ENCODE results near the gene CCDC186.
A peak's percentile ranks its signal among the peaks of the same experiment; 100 is the strongest.

CCDC186 gene

GRCh38 chr10:114110174-114110972 lies 63.6 kb downstream of the CCDC186 start:
- no peak overlapping the region for H3K4me3 ChIP-seq (ENCODE audit: low read depth, low read length)

GRCh38 chr10:114103284-114103683 lies 70.7 kb downstream of the CCDC186 start:
- in situ Hi-C loops (cut with HindIII; ENCODE audit: low sequenced_read_pairs), result loop anchor here (25.0 kb wide), 1 partner anchor 291 kb away; no protein-coding TSS in a partner anchor
- DNase-seq (ENCODE audit: low read depth), result peak; percentile 55
- no peak overlapping the region for H3K4me3 ChIP-seq (ENCODE audit: low read depth, low read length)
- TF ChIP-seq CTCF (IDR thresholded peaks at IDR 0.05; ENCODE audit: low read depth, low read length, missing control alignments), result peak; percentile 56

More at GRCh38 chr10:114110174-114110972, 63.6 kb downstream of the CCDC186 start:
- peak; percentile 39 for TF ChIP-seq CTCF (IDR thresholded peaks at IDR 0.05; ENCODE audit: low read depth, low read length, missing control alignments)
- in situ Hi-C loops (cut with HindIII; ENCODE audit: low sequenced_read_pairs), result loop anchor here (25.0 kb wide), 1 partner anchor 298 kb away; no protein-coding TSS in a partner anchor
- no peak for DNase-seq (ENCODE audit: low read depth)

GRCh38 chr10:114102256-114102655 lies 71.7 kb downstream of the CCDC186 start:
- no peak for TF ChIP-seq CTCF (IDR thresholded peaks at IDR 0.05; ENCODE audit: low read depth, low read length, missing control alignments)
- H3K4me3 ChIP-seq (ENCODE audit: low read depth, low read length), result no peak overlapping the region
- DNase-seq (ENCODE audit: low read depth), result no peak
- in situ Hi-C loops (cut with HindIII; ENCODE audit: low sequenced_read_pairs), result loop anchor here (25.0 kb wide), 1 partner anchor 290 kb away; no protein-coding TSS in a partner anchor

- DNase-seq (ENCODE audit: low read depth), result peak; percentile 33
These were observed 72.9 kb downstream of the CCDC186 start for GRCh38 chr10:114100848-114101741.

GRCh38 chr10:114096864-114097263 lies 77.1 kb downstream of the CCDC186 start:
- in situ Hi-C loops (cut with HindIII; ENCODE audit: low sequenced_read_pairs), result no loop called here
- DNase-seq (ENCODE audit: low read depth), result no peak
- H3K4me3 ChIP-seq (ENCODE audit: low read depth, low read length), result no peak overlapping the region
- no peak for TF ChIP-seq CTCF (IDR thresholded peaks at IDR 0.05; ENCODE audit: low read depth, low read length, missing control alignments)

More at GRCh38 chr10:114100848-114101741, 72.9 kb downstream of the CCDC186 start:
- H3K4me3 ChIP-seq (ENCODE audit: low read depth, low read length), result peak overlapping the region; percentile 32
- no peak for TF ChIP-seq CTCF (IDR thresholded peaks at IDR 0.05; ENCODE audit: low read depth, low read length, missing control alignments)
- in situ Hi-C loops (cut with HindIII; ENCODE audit: low sequenced_read_pairs), result loop anchor here (25.0 kb wide), 1 partner anchor 289 kb away; no protein-coding TSS in a partner anchor

Measured in astrocyte of the cerebellum (primary cell).